ENCODE measurements around the gene AGAP1. TPM values are rescaled to one million over a fixed set of nuclear protein-coding genes. Genes with fewer than 3 reads are reported as not detected.

Gene AGAP1
- total and polyA plus RNA-seq, 9 donors, result 5.7 to 32.2 (median 20.2) TPM

DNA sequence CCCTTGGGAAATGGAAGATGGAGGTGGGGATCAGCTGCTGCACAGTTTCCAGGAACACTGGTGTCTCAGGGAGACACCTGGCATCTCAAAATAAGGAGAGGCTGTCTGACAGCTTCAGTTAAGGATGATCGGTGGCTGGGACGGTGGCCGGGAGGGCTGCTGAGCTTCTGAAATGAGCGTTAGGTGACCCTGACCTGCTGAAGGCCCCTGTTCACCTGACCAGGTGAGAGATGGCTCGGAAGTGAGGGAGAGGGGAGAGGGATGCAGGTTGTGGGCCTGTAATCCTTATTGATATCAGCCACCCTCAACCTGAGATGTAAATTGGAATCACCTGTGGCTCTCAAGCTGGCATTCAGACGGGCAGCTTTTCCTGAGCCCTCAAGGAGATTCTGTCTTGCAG is 99.0 kb downstream of the AGAP1 start:
- Histone ChIP-seq H3K9me3 (no peaks in the 10 kb centered on the region), H3K27me3 (no peaks in the 10 kb centered on the region), H3K4me3 (no peak overlapping the region), H3K27ac (no peak overlapping the region), H3K4me1 (ENCODE audit: insufficient read depth) (peaks cover 3% of the 10 kb centered on the region), H3K36me3 (no peaks in the 10 kb centered on the region)
- intact Hi-C loops (cut with DNase I), result loop anchor here (5.0 to 10.0 kb wide), 4 partner anchors 72 to 458 kb away; no protein-coding TSS in a partner anchor
- DNase-seq, result no peak
- no peak for TF ChIP-seq EP300 (IDR thresholded peaks at IDR 0.05)
- TF ChIP-seq, protein P1, sequence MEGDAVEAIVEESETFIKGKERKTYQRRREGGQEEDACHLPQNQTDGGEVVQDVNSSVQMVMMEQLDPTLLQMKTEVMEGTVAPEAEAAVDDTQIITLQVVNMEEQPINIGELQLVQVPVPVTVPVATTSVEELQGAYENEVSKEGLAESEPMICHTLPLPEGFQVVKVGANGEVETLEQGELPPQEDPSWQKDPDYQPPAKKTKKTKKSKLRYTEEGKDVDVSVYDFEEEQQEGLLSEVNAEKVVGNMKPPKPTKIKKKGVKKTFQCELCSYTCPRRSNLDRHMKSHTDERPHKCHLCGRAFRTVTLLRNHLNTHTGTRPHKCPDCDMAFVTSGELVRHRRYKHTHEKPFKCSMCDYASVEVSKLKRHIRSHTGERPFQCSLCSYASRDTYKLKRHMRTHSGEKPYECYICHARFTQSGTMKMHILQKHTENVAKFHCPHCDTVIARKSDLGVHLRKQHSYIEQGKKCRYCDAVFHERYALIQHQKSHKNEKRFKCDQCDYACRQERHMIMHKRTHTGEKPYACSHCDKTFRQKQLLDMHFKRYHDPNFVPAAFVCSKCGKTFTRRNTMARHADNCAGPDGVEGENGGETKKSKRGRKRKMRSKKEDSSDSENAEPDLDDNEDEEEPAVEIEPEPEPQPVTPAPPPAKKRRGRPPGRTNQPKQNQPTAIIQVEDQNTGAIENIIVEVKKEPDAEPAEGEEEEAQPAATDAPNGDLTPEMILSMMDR (IDR thresholded peaks at IDR 0.05), result no peak
- TF ChIP-seq POLR2A (IDR thresholded peaks at IDR 0.05), result no peak
- 81 to 95% (median 86%) methylated on average over 6 of the region's 6 CpGs for whole genome bisulfite sequencing, 3 donors

GRCh38 chr2:235594041-235594440 is 100.2 kb downstream of the AGAP1 start:
- Histone ChIP-seq H3K4me1 (ENCODE audit: insufficient read depth) (peaks cover 3% of the 10 kb centered on the region), H3K4me3 (no peak overlapping the region), H3K27ac (no peak overlapping the region), H3K27me3 (no peaks in the 10 kb centered on the region), H3K36me3 (no peaks in the 10 kb centered on the region), H3K9me3 (no peaks in the 10 kb centered on the region)
- TF ChIP-seq EP300 (IDR thresholded peaks at IDR 0.05), result no peak
- TF ChIP-seq, protein P1 (IDR thresholded peaks at IDR 0.05), result peak in 2 of 3 donors; percentile 55 to 56
- 4 to 8% (median 5%) methylated on average over 3 of the region's 3 CpGs for WGBS, 3 donors
- DNase-seq, result no peak
- intact Hi-C loops (cut with DNase I), result loop anchor here (2.0 to 10.0 kb wide), 5 partner anchors 71 to 459 kb away; no protein-coding TSS in a partner anchor

DNA sequence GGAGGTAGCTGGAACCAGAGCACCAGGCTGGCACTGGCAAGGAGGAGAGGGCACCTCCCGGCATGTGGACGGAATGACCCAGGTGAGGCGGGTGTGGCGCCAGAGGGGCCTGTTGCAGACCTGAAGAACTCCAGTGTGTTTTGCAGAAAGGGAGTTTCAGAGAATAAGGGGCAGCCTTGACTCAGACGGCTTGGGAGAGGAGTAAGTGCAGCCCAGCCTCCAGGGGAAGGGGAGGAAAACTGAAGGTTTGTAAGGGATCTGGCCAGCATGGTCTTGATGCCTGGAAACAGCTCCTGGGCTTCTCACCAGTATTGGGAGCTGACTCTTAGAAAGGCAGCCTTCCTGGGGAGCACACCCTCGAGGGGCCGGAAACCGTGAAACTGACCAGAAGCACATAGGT is 101.1 kb downstream of the AGAP1 start:
- Histone ChIP-seq H3K36me3 (no peaks in the 10 kb centered on the region), H3K4me1 (ENCODE audit: insufficient read depth) (no peaks in the 10 kb centered on the region), H3K27me3 (no peaks in the 10 kb centered on the region), H3K4me3 (no peak overlapping the region), H3K27ac (no peak overlapping the region), H3K9me3 (no peaks in the 10 kb centered on the region)
- intact Hi-C loops (cut with DNase I), result loop anchor here (2.0 to 10.0 kb wide), 7 partner anchors 70 to 460 kb away; no protein-coding TSS in a partner anchor
- no peak for DNase-seq
- WGBS, 3 donors, result 71 to 76% (median 73%) methylated on average over 8 of the region's 8 CpGs
- TF ChIP-seq, protein P1 (IDR thresholded peaks at IDR 0.05), result no peak
- TF ChIP-seq EP300 (IDR thresholded peaks at IDR 0.05) (no peak), POLR2A (IDR thresholded peaks at IDR 0.05) (no peak)

GRCh38 chr2:235595422-235596010 is 101.7 kb downstream of the AGAP1 start:
- intact Hi-C loops (cut with DNase I), result loop anchor here (2.0 to 10.0 kb wide), 6 partner anchors 69 to 461 kb away; no protein-coding TSS in a partner anchor
- H3K27ac ChIP-seq, result no peak overlapping the region
- no peak overlapping the region for H3K4me3 ChIP-seq
- no peaks in the 10 kb centered on the region for H3K36me3 ChIP-seq
- H3K4me1 ChIP-seq (ENCODE audit: insufficient read depth), result no peaks in the 10 kb centered on the region
- peak; percentile 44 to 82 (median 76) for DNase-seq
- H3K9me3 ChIP-seq, result no peaks in the 10 kb centered on the region
- no peaks in the 10 kb centered on the region for H3K27me3 ChIP-seq
- TF ChIP-seq, protein P1 (IDR thresholded peaks at IDR 0.05), result peak; percentile 63 to 86 (median 82)
- TF ChIP-seq EP300 (IDR thresholded peaks at IDR 0.05) (no peak), POLR2A (IDR thresholded peaks at IDR 0.05) (no peak)
- 27 to 34% (median 28%) methylated on average over 10 of the region's 10 CpGs for WGBS, 3 donors
